CD14-positive monocyte (primary cell): ENCODE measurements around the gene HLA-DQB1. TPM values are rescaled to one million over a fixed set of nuclear protein-coding genes. Genes with fewer than 3 reads are reported as not detected.

ENCODE experiments used
- DNase-seq, 3 donors: peaks; one replicate each; pipeline ENCODE4 v3.0.0-alpha.2; 2011 to 2022
- H2AFZ ChIP-seq: 2 replicates; pipeline ENCODE4 v1.6.0; 2012; ENCODE audit warnings: mild to moderate bottlenecking, low read depth, low read length, inconsistent platforms; ENCODE audit not compliant: insufficient read depth, poor library complexity, severe bottlenecking
- H3K27ac ChIP-seq, 2 donors: 1 replicate in 1 of 2; 2 replicates in 1 of 2; pipeline ENCODE4 v1.5.1; 2012 to 2013; ENCODE audit warnings: low read length in 2 of 2, control low read depth in 1 of 2, inconsistent platforms in 1 of 2, low read depth in 1 of 2, mild to moderate bottlenecking in 1 of 2
- H3K27me3 ChIP-seq, 2 donors: one replicate each; pipeline versions ENCODE4 v1.6.0 to v1.6.1; 2011 to 2013; ENCODE audit warnings: low read length in 2 of 2; ENCODE audit not compliant: control insufficient read depth in 2 of 2, insufficient read depth in 2 of 2
- H3K36me3 ChIP-seq, 2 donors: replicated peaks in 1 of 2; 1 replicate in 1 of 2; 2 replicates in 1 of 2; pipeline versions ENCODE4 v1.5.1 to v1.6.1; 2012 to 2013; ENCODE audit warnings: low read length in 2 of 2, control low read depth in 1 of 2, inconsistent platforms in 1 of 2, mild to moderate bottlenecking in 1 of 2; ENCODE audit not compliant: insufficient read depth in 2 of 2, control insufficient read depth in 1 of 2
- H3K4me1 ChIP-seq, 2 donors: 1 replicate in 1 of 2; 2 replicates in 1 of 2; pipeline versions ENCODE4 v1.5.1 to v1.6.1; 2012 to 2013; ENCODE audit warnings: low read length in 2 of 2, control low read depth in 1 of 2, inconsistent platforms in 1 of 2, mild to moderate bottlenecking in 1 of 2, moderate library complexity in 1 of 2; ENCODE audit not compliant: insufficient read depth in 2 of 2, control insufficient read depth in 1 of 2
- H3K4me2 ChIP-seq: replicated peaks from 2 replicates; pipeline ENCODE3; 2012; ENCODE audit warnings: low read length, moderate library complexity, mild to moderate bottlenecking; ENCODE audit not compliant: poor library complexity, severe bottlenecking; ENCODE audit errors: extremely low read depth
- H3K4me3 ChIP-seq, 3 experiments: fragments of 200-600 bp in 1 of 3; sonication (generic) in 1 of 3; replicated peaks in 1 of 3; 1 replicate in 2 of 3; 2 replicates in 1 of 3; pipeline ENCODE4 v1.5.1; 2011 to 2013; ENCODE audit warnings: low read length in 3 of 3, mild to moderate bottlenecking in 3 of 3, control low read depth in 2 of 3, low read depth in 2 of 3, inconsistent platforms in 1 of 3, moderate library complexity in 1 of 3
- H3K79me2 ChIP-seq: 2 replicates; pipeline ENCODE4 v1.6.0; 2012; ENCODE audit warnings: mild to moderate bottlenecking, control low read depth, inconsistent platforms, low read length, moderate library complexity; ENCODE audit not compliant: insufficient read depth
- H3K9ac ChIP-seq: 2 replicates; pipeline ENCODE4 v1.6.0; 2017; ENCODE audit warnings: low read length, mild to moderate bottlenecking; ENCODE audit not compliant: insufficient read depth, poor library complexity, severe bottlenecking
- H3K9me3 ChIP-seq, 2 donors: replicated peaks in 1 of 2; 1 replicate in 1 of 2; 2 replicates in 1 of 2; pipeline versions ENCODE4 v1.5.1 to v1.6.1; 2012 to 2013; ENCODE audit warnings: low read length in 2 of 2, control low read depth in 1 of 2; ENCODE audit not compliant: control insufficient read depth in 1 of 2, insufficient read depth in 1 of 2
- H4K20me1 ChIP-seq: 2 replicates; pipeline ENCODE4 v1.6.0; 2012; ENCODE audit warnings: mild to moderate bottlenecking, low read length, control low read depth, moderate library complexity; ENCODE audit not compliant: insufficient read depth
- H3K27ac Mint-ChIP-seq, 7 donors: one replicate each; pipeline ENCODE4 v1.8.0; 2020; ENCODE audit warnings: mild to moderate bottlenecking in 7 of 7, mixed read lengths in 7 of 7, moderate library complexity in 6 of 7, inconsistent platforms in 2 of 7
- H3K27me3 Mint-ChIP-seq, 3 donors: one replicate each; pipeline ENCODE4 v1.8.0; 2021 to 2022; ENCODE audit warnings: low read depth in 3 of 3, mild to moderate bottlenecking in 3 of 3, mixed read lengths in 3 of 3, moderate library complexity in 3 of 3, inconsistent platforms in 1 of 3
- H3K36me3 Mint-ChIP-seq, 2 donors: one replicate each; pipeline ENCODE4 v1.8.0; 2020; ENCODE audit warnings: mixed read lengths in 2 of 2, inconsistent platforms in 1 of 2, mild to moderate bottlenecking in 1 of 2
- H3K4me1 Mint-ChIP-seq: one replicate; pipeline ENCODE4 v1.8.0; 2020; ENCODE audit warnings: mild to moderate bottlenecking, mixed read lengths
- H3K4me3 Mint-ChIP-seq, 2 donors: one replicate each; pipeline ENCODE4 v1.8.0; 2020; ENCODE audit warnings: mild to moderate bottlenecking in 2 of 2, mixed read lengths in 2 of 2, moderate library complexity in 1 of 2
- H3K9me3 Mint-ChIP-seq, 7 donors: one replicate each; pipeline ENCODE4 v1.8.0; 2020 to 2022; ENCODE audit warnings: mixed read lengths in 7 of 7, mild to moderate bottlenecking in 6 of 7, moderate library complexity in 6 of 7, inconsistent platforms in 2 of 7
- CTCF ChIP-seq: fragments of 200-600 bp; IDR thresholded peaks from one replicate; pipeline ENCODE4 v1.8.0; 2022; ENCODE audit warnings: antibody characterized with exemption, mild to moderate bottlenecking
- WGBS: methylation state at CpG from one replicate; pipeline ENCODE4 v1.1.5; 2013; ENCODE audit warnings: missing lambda C conversion rate; ENCODE audit not compliant: insufficient coverage; 5-methylcytosine and 5-hydroxymethylcytosine counted together
- intact Hi-C, 2 donors: fragments of 100-400 bp; cut with micrococcal nuclease; formaldehyde crosslinking; loops; one replicate each; pipeline versions ENCODE4 v1.15.0 to v1.15.1; 2023
- polyA plus RNA-seq, 3 donors: library from polyadenylated mRNA; depleted of rRNA in 1 of 3; unstranded in 2 of 3; stranded (reverse) in 1 of 3; fragments of 300-500 nt in 2 of 3; fragments of >200 nt in 1 of 3; fragmentation: Illumina TruSeq in 2 of 3; gene quantifications; 1 replicate in 2 of 3; 2 replicates in 1 of 3; pipeline ENCODE4 v1.2.3, GENCODE V29; 2012 to 2021

HLA-DQB1 gene
- polyA plus RNA-seq, 3 donors: 66.7 to 638 (median 246) TPM

- Histone ChIP-seq H3K79me2 (no peaks in the 10 kb centered on the region), H3K9ac (no peak overlapping the region), H3K27ac (no peak overlapping the region), H4K20me1 (no peaks in the 10 kb centered on the region), H3K4me2 (no peak overlapping the region), H3K36me3 (no peaks in the 10 kb centered on the region), H2AFZ (no peak overlapping the region), H3K4me1 (peaks cover 3 to 18% of the 10 kb centered on the region in 2 donors), H3K9me3 (no peaks in the 10 kb centered on the region), H3K27me3 (no peaks in the 10 kb centered on the region), H3K4me3 (no peak overlapping the region)
- WGBS: no CpG with 5 or more reads among the region's 3 CpGs
- Mint-ChIP-seq H3K9me3 (peaks cover 0 to 3% (median under 1%) of the 10 kb centered on the region in 7 donors), H3K4me3 (no peak overlapping the region), H3K27me3 (peaks cover 1 to 3% (median 2%) of the 10 kb centered on the region in 3 donors), H3K27ac (no peak overlapping the region), H3K4me1 (peaks cover 15% of the 10 kb centered on the region), H3K36me3 (peaks cover 0 to 3% of the 10 kb centered on the region in 2 donors)
- intact Hi-C loops: no loop called here
- TF ChIP-seq CTCF: no peak
- no peak for DNase-seq
Measured at GRCh38 chr6:32684246-32684645, 17.8 kb upstream of the HLA-DQB1 start.

DNA sequence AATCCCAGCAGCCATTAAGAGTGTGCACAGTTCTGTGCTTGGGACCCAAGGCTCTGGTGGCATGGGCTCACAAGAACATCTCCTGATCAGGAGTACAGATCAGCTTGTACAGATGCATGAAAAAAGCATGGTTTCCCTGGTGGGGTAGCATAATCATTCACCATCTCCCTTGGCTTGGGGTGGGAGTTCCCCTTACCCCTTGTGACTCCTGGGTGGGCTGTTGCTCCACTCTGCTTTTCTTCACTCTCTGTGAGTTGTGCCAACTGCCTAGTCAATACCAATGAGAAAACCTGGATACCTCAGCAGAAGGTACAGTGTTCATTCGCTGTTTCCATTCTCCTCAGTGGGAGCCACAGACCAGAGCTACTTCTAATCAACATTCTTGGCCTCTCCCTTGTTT lies 13.6 kb upstream of the HLA-DQB1 start:
- Histone ChIP-seq H2AFZ (no peak overlapping the region), H3K4me2 (peak overlapping the region; percentile 26), H3K27ac (no peak overlapping the region), H3K4me1 (peaks cover under 1 to 13% of the 10 kb centered on the region in 2 donors), H3K9ac (no peak overlapping the region), H3K9me3 (no peaks in the 10 kb centered on the region), H3K4me3 (no peak overlapping the region), H3K36me3 (no peaks in the 10 kb centered on the region), H4K20me1 (no peaks in the 10 kb centered on the region), H3K79me2 (no peaks in the 10 kb centered on the region), H3K27me3 (no peaks in the 10 kb centered on the region)
- no peak for TF ChIP-seq CTCF
- Mint-ChIP-seq H3K27me3 (peaks cover 0 to 2% (median 1%) of the 10 kb centered on the region in 3 donors), H3K27ac (no peak overlapping the region), H3K36me3 (peaks cover 0 to 8% of the 10 kb centered on the region in 2 donors), H3K9me3 (peaks cover 0 to 37% (median 20%) of the 10 kb centered on the region in 7 donors), H3K4me1 (peaks cover under 1% of the 10 kb centered on the region), H3K4me3 (peak overlapping the region in 1 of 2 donors; percentile 21)
- WGBS: no CpG with 5 or more reads among the region's 1 CpG
- intact Hi-C loops: no loop called here
- DNase-seq: no peak
